Loucy (cell line): ENCODE results near the gene ANKRD18A.

Experiments used
- H2AFZ ChIP-seq: fragments of 200-600 bp; sonication (generic); 2 replicates; pipeline ENCODE4 v1.6.0; 2016; ENCODE audit warnings: antibody characterized with exemption, mild to moderate bottlenecking, low read length, moderate library complexity
- H3F3A ChIP-seq: fragments of 200-600 bp; 2 replicates; pipeline ENCODE4 v1.6.0; 2016; ENCODE audit warnings: antibody characterized with exemption, low read depth, mild to moderate bottlenecking
- H3K27me3 ChIP-seq: fragments of 200-600 bp; sonication (generic); 2 replicates; pipeline ENCODE4 v1.6.1; 2014; ENCODE audit warnings: low read length, mild to moderate bottlenecking; ENCODE audit not compliant: insufficient read depth, poor library complexity, severe bottlenecking
- H3K36me3 ChIP-seq: fragments of 200-600 bp; sonication (generic); 2 replicates; pipeline ENCODE4 v1.6.1; 2016; ENCODE audit warnings: low read length; ENCODE audit not compliant: insufficient read depth
- H3K4me1 ChIP-seq: fragments of 200-600 bp; sonication (generic); 2 replicates; pipeline ENCODE4 v1.5.1; 2014; ENCODE audit warnings: low read length, mild to moderate bottlenecking; ENCODE audit not compliant: insufficient read depth, poor library complexity, severe bottlenecking
- H3K4me2 ChIP-seq: fragments of 200-600 bp; sonication (generic); 2 replicates; pipeline ENCODE4 v1.6.0; 2014; ENCODE audit warnings: antibody characterized with exemption, low read length, low read depth, mild to moderate bottlenecking; ENCODE audit not compliant: poor library complexity, severe bottlenecking
- H3K4me3 ChIP-seq: fragments of 200-600 bp; sonication (generic); 2 replicates; pipeline ENCODE4 v1.5.1; 2014; ENCODE audit warnings: low read length, mild to moderate bottlenecking, mixed read lengths; ENCODE audit not compliant: poor library complexity, severe bottlenecking
- H3K79me2 ChIP-seq: fragments of 200-600 bp; sonication (generic); 2 replicates; pipeline ENCODE4 v1.6.1; 2014; ENCODE audit warnings: low read length; ENCODE audit not compliant: insufficient read depth
- H3K9ac ChIP-seq: fragments of 200-600 bp; sonication (generic); 2 replicates; pipeline ENCODE4 v1.6.0; 2014; ENCODE audit warnings: mild to moderate bottlenecking, low read depth, low read length, moderate library complexity; ENCODE audit not compliant: poor library complexity, severe bottlenecking
- H3K9me2 ChIP-seq: fragments of 200-600 bp; sonication (generic); replicated peaks from 2 replicates; pipeline ENCODE4 v1.6.1; 2016; ENCODE audit warnings: low read depth, low read length, mixed read lengths
- H3K9me3 ChIP-seq: fragments of 200-600 bp; sonication (generic); 2 replicates; pipeline ENCODE4 v1.6.1; 2014; ENCODE audit warnings: mild to moderate bottlenecking, antibody characterized with exemption, low read length, low read depth; ENCODE audit not compliant: insufficient read depth
- H4K20me1 ChIP-seq: fragments of 200-600 bp; sonication (generic); 2 replicates; pipeline ENCODE4 v1.6.0; 2014; ENCODE audit warnings: antibody characterized with exemption, low read length, mild to moderate bottlenecking; ENCODE audit not compliant: insufficient read depth, poor library complexity, severe bottlenecking
- EZH2phosphoT487 ChIP-seq: fragments of 200-600 bp; IDR thresholded peaks from 2 replicates; pipeline ENCODE4 v1.6.1; 2018; ENCODE audit warnings: antibody characterized with exemption, mild to moderate bottlenecking, moderate library complexity, borderline replicate concordance
- TF ChIP-seq, protein P1 (sequence below): fragments of 200-600 bp; sonication (generic); conservative IDR thresholded peaks from 2 replicates; pipeline ENCODE4 v1.5.1; 2014; ENCODE audit warnings: mild to moderate bottlenecking, antibody characterized with exemption, low read length

Gene ANKRD18A

DNA sequence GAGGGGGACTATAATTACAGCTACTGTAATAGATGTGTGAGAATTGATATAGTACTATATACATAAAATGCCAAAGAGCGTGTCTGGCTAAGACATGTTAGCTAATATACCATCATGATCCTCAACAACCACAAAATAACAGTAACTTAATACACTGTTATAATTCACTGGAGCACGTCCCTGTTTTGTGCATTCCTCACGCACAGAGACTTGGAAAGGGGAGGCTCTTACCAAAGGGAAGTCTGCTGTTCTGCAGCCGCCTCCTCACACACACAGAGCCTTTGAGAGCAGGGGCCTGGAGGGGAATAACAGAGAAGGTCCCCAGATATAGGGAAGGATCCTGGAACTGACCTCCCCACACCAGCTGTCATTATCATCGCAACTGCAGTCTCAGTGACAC lies 97.3 kb downstream of the ANKRD18A start:
- no peaks in the 10 kb centered on the region for H3F3A ChIP-seq
- H3K36me3 ChIP-seq: no peaks in the 10 kb centered on the region
- H2AFZ ChIP-seq: no peak overlapping the region
- H3K9me3 ChIP-seq: no peaks in the 10 kb centered on the region
- H3K9ac ChIP-seq: no peak overlapping the region
- no peaks in the 10 kb centered on the region for H3K79me2 ChIP-seq
- TF ChIP-seq, protein P1, sequence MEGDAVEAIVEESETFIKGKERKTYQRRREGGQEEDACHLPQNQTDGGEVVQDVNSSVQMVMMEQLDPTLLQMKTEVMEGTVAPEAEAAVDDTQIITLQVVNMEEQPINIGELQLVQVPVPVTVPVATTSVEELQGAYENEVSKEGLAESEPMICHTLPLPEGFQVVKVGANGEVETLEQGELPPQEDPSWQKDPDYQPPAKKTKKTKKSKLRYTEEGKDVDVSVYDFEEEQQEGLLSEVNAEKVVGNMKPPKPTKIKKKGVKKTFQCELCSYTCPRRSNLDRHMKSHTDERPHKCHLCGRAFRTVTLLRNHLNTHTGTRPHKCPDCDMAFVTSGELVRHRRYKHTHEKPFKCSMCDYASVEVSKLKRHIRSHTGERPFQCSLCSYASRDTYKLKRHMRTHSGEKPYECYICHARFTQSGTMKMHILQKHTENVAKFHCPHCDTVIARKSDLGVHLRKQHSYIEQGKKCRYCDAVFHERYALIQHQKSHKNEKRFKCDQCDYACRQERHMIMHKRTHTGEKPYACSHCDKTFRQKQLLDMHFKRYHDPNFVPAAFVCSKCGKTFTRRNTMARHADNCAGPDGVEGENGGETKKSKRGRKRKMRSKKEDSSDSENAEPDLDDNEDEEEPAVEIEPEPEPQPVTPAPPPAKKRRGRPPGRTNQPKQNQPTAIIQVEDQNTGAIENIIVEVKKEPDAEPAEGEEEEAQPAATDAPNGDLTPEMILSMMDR: no peak
- no peak for TF ChIP-seq EZH2phosphoT487
- no peaks in the 10 kb centered on the region for H3K9me2 ChIP-seq
- H3K4me3 ChIP-seq: no peak overlapping the region
- H3K4me1 ChIP-seq: no peaks in the 10 kb centered on the region
- no peaks in the 10 kb centered on the region for H4K20me1 ChIP-seq
- no peaks in the 10 kb centered on the region for H3K27me3 ChIP-seq
- no peak overlapping the region for H3K4me2 ChIP-seq

DNA sequence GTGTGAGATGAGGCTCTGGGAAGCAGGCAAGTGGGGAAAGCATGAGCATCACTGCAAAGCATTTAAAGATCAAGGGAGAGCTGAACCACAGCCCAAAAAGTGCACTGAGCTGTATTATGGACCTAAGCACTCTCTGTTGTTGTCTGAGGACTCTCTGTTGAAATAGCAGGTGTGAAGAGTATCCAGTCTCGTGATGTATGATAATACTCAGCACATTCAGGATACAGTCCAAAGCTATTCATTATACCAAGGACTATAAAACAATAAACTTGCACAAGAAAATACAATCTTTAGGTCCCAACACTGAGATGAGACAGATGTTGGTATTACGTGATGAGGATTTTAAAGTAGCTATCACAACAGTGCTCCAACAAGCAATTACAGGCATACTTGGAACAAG lies 98.6 kb downstream of the ANKRD18A start:
- no peak for TF ChIP-seq EZH2phosphoT487
- TF ChIP-seq, protein P1: no peak
- no peaks in the 10 kb centered on the region for H3K79me2 ChIP-seq
- H3K9ac ChIP-seq: no peak overlapping the region
- no peaks in the 10 kb centered on the region for H3K27me3 ChIP-seq
- H3K4me2 ChIP-seq: no peak overlapping the region
- no peaks in the 10 kb centered on the region for H3K9me3 ChIP-seq
- H4K20me1 ChIP-seq: no peaks in the 10 kb centered on the region
- H3K4me1 ChIP-seq: no peaks in the 10 kb centered on the region
- no peaks in the 10 kb centered on the region for H3F3A ChIP-seq
- no peaks in the 10 kb centered on the region for H3K36me3 ChIP-seq
- H3K4me3 ChIP-seq: no peak overlapping the region
- H2AFZ ChIP-seq: no peak overlapping the region
- H3K9me2 ChIP-seq: no peaks in the 10 kb centered on the region
